A549 (cell line): ENCODE data around the gene THAP3.

Experiments used
- CBX2 ChIP-seq: fragments of 200-600 bp; sonication (generic); IDR thresholded peaks from 2 replicates; pipeline ENCODE4 v1.6.1; 2016; ENCODE audit warnings: low read depth, mild to moderate bottlenecking, borderline replicate concordance
- TF ChIP-seq, protein P1 (sequence below): fragments of 250-450 bp; sonication (Bioruptor Pico); IDR thresholded peaks from 2 replicates; pipeline ENCODE4 v1.5.0; 2021; ENCODE audit warnings: mild to moderate bottlenecking, moderate library complexity, borderline replicate concordance

DNA sequence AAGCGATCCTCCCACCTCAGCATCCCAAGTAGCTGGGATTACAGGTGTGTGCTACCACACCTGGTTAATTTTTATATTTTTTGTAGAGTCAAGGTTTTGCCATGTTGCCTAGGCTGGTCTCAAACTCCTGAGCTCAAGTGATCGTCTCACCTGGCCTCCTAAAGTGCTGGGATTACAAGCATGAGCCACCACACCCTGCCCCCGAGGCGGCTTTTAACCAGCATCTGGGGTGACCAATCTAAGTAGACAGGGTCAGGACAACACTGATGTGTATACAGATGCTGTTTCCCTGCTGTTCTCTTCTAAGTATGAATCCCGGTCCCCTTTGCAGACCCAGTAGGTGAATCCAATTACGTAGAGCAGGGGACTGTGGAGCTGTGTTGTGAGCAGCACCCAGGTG, 23.9 kb downstream of the THAP3 start:
- no peak for TF ChIP-seq CBX2
- TF ChIP-seq, protein P1, sequence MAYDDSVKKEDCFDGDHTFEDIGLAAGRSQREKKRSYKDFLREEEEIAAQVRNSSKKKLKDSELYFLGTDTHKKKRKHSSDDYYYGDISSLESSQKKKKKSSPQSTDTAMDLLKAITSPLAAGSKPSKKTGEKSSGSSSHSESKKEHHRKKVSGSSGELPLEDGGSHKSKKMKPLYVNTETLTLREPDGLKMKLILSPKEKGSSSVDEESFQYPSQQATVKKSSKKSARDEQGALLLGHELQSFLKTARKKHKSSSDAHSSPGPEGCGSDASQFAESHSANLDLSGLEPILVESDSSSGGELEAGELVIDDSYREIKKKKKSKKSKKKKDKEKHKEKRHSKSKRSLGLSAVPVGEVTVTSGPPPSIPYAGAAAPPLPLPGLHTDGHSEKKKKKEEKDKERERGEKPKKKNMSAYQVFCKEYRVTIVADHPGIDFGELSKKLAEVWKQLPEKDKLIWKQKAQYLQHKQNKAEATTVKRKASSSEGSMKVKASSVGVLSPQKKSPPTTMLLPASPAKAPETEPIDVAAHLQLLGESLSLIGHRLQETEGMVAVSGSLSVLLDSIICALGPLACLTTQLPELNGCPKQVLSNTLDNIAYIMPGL (CRISPR knock-in tag) = no peak
